Omental fat pad (tissue), 4 donors: ENCODE results near the gene ELMOD1. TPM values are rescaled to one million over a fixed set of nuclear protein-coding genes. Genes with fewer than 3 reads are reported as not detected.

Experiments used
- ATAC-seq: fragments of 150-250 bp; one replicate; pipeline ENCODE4 v1.9.1; 2016; ENCODE audit warnings: mild to moderate bottlenecking, moderate library complexity; ENCODE audit not compliant: low FRiP score
- DNase-seq: peaks from one replicate; pipeline ENCODE4 v3.0.0-alpha.2; 2019; ENCODE audit warnings: low spot score
- CTCF ChIP-seq, 3 donors: fragments of 450-650 bp; IDR thresholded peaks; one replicate each; pipeline ENCODE4 v1.5.1; 2016 to 2017; ENCODE audit warnings: antibody characterized with exemption in 3 of 3, mild to moderate bottlenecking in 3 of 3, moderate library complexity in 2 of 3
- total RNA-seq, 4 donors: library from RNA; depleted of rRNA; stranded (reverse); fragments of >200 nt; gene quantifications; one replicate each; pipeline ENCODE4 v1.1.0, GENCODE V29; 2016

Gene ELMOD1
- total RNA-seq, 4 donors from 2014 or later, result not detected

GRCh38 chr11:107646783-107647182, 55.8 kb downstream of the ELMOD1 start:
- DNase-seq (no peak), ATAC-seq (no peak)
- TF ChIP-seq CTCF (IDR thresholded peaks at IDR 0.05), result no peak

- no peak for DNase-seq
- TF ChIP-seq CTCF (IDR thresholded peaks at IDR 0.05), result no peak
- ATAC-seq, result no peak
These were observed 57.3 kb downstream of the ELMOD1 start for GRCh38 chr11:107648242-107648641.

GRCh38 chr11:107651672-107652071, 60.7 kb downstream of the ELMOD1 start:
- DNase-seq, result no peak
- no peak for TF ChIP-seq CTCF (IDR thresholded peaks at IDR 0.05)
- no peak for ATAC-seq

GRCh38 chr11:107653076-107653475, 62.1 kb downstream of the ELMOD1 start:
- ATAC-seq (no peak), DNase-seq (no peak)
- TF ChIP-seq CTCF (IDR thresholded peaks at IDR 0.05), result no peak

- ATAC-seq, result no peak
- TF ChIP-seq CTCF (IDR thresholded peaks at IDR 0.05), result no peak
- no peak for DNase-seq
These were observed 64.7 kb downstream of the ELMOD1 start for GRCh38 chr11:107655602-107656001.

GRCh38 chr11:107659310-107659709, 68.4 kb downstream of the ELMOD1 start:
- TF ChIP-seq CTCF (IDR thresholded peaks at IDR 0.05), result no peak
- ATAC-seq (no peak), DNase-seq (no peak)

- TF ChIP-seq CTCF (IDR thresholded peaks at IDR 0.05), result no peak
- DNase-seq, result no peak
- ATAC-seq, result no peak
These were observed 69.1 kb downstream of the ELMOD1 start for GRCh38 chr11:107660066-107660465.
